Upper lobe of left lung (tissue), 4 donors: ENCODE measurements around the gene TP53I11.

Source experiments
- EP300 ChIP-seq, 4 donors: sonication (generic); formaldehyde crosslinking; IDR thresholded peaks; one replicate each; pipeline ENCODE4 v1.5.1; 2017; ENCODE audit warnings: antibody characterized with exemption in 4 of 4, control low read depth in 2 of 4
- POLR2A ChIP-seq, 4 donors: fragments of 450-650 bp; IDR thresholded peaks; one replicate each; pipeline ENCODE4 v1.5.1; 2016 to 2017; ENCODE audit warnings: antibody characterized with exemption in 4 of 4, mild to moderate bottlenecking in 2 of 4
- POLR2AphosphoS5 ChIP-seq, 2 donors: sonication (generic); formaldehyde crosslinking; IDR thresholded peaks; one replicate each; pipeline ENCODE4 v1.5.1; 2017; ENCODE audit warnings: antibody characterized with exemption in 2 of 2
- TF ChIP-seq, protein P1 (sequence below), 6 experiments: fragments of 450-650 bp in 4 of 6; fragments of 200-600 bp in 2 of 6; sonication (generic) in 2 of 6; IDR thresholded peaks; one replicate each; pipeline ENCODE4 v1.5.1; 2016 to 2019; ENCODE audit warnings: antibody characterized with exemption in 6 of 6

DNA sequence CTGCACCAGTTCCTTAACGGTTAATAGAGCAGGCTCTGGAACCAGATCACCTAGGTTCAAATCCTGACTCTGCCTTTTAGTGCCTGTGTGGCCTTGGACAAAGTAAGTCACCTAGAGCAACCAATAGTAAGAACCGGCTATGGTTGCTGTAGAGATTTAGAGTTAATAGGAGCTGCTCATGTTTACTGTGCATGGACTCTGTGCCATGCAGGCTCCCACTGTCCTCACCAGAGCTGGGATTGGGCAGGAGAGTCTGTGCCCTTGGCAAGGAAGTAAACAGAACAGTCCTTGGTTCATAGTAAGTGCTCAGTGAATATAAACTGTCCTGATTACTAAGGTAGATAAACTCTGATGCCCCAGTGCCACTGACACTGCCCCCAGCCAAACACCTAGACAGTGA lies 1.4 kb upstream of the TP53I11 start:
- TF ChIP-seq, protein P1, sequence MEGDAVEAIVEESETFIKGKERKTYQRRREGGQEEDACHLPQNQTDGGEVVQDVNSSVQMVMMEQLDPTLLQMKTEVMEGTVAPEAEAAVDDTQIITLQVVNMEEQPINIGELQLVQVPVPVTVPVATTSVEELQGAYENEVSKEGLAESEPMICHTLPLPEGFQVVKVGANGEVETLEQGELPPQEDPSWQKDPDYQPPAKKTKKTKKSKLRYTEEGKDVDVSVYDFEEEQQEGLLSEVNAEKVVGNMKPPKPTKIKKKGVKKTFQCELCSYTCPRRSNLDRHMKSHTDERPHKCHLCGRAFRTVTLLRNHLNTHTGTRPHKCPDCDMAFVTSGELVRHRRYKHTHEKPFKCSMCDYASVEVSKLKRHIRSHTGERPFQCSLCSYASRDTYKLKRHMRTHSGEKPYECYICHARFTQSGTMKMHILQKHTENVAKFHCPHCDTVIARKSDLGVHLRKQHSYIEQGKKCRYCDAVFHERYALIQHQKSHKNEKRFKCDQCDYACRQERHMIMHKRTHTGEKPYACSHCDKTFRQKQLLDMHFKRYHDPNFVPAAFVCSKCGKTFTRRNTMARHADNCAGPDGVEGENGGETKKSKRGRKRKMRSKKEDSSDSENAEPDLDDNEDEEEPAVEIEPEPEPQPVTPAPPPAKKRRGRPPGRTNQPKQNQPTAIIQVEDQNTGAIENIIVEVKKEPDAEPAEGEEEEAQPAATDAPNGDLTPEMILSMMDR (IDR thresholded peaks at IDR 0.05): no peak
- TF ChIP-seq POLR2A (IDR thresholded peaks at IDR 0.05): no peak
- TF ChIP-seq EP300 (IDR thresholded peaks at IDR 0.05): no peak
- no peak for TF ChIP-seq POLR2AphosphoS5 (IDR thresholded peaks at IDR 0.05)
